IMR-90 (cell line): Measurements from ENCODE around the gene TXNDC8. TPM values are rescaled to one million over a fixed set of nuclear protein-coding genes. Genes with fewer than 3 reads are reported as not detected.

Source experiments
- ATAC-seq: fragments of 200-7000 bp; cut with Tn5 transposase; 2 replicates; pipeline ENCODE4 v1.9.1; 2020; ENCODE audit warnings: low read depth, mild to moderate bottlenecking, moderate library complexity
- BruUV-seq: library from RNA; stranded (reverse); fragments of 400-500 nt; replicated peaks from 2 replicates; lab custom pipeline; 2021; lab: Mats Ljungman, UMichigan
- CTCF ChIA-PET: fragments of 300-600 bp; formaldehyde crosslinking; extraction: SDS; loops from one replicate; lab custom pipeline; 2021; ENCODE audit warnings: antibody characterized with exemption; lab: Yijun Ruan, JAX
- POLR2A ChIA-PET: fragments of 300-600 bp; sonication (Branson Sonifier 250); formaldehyde crosslinking; loops from one replicate; lab custom pipeline; 2022; ENCODE audit warnings: antibody characterized with exemption; ENCODE audit not compliant: unreplicated experiment; lab: Charles Lee
- DNase-seq: peaks from one replicate; pipeline ENCODE4 v3.0.0; 2013
- H2AFZ ChIP-seq: replicated peaks from 2 replicates; pipeline ENCODE3; 2013; ENCODE audit warnings: low read length, mild to moderate bottlenecking; ENCODE audit not compliant: poor library complexity
- H2AK5ac ChIP-seq: 2 replicates; pipeline ENCODE4 v1.6.1; 2013; ENCODE audit warnings: low read depth, low read length, inconsistent platforms
- H2AK9ac ChIP-seq: replicated peaks from 2 replicates; pipeline ENCODE3; 2013; ENCODE audit warnings: mild to moderate bottlenecking, low read depth, low read length, moderate library complexity; ENCODE audit not compliant: poor library complexity
- H2BK120ac ChIP-seq: 2 replicates; pipeline ENCODE4 v1.6.1; 2013; ENCODE audit warnings: low read depth, low read length, inconsistent platforms
- H2BK15ac ChIP-seq: 3 replicates; pipeline ENCODE4 v1.6.1; 2013; ENCODE audit warnings: low read depth, low read length, inconsistent platforms
- H2BK20ac ChIP-seq: 2 replicates; pipeline ENCODE4 v1.6.1; 2013; ENCODE audit warnings: low read depth, mild to moderate bottlenecking, inconsistent platforms, low read length, moderate library complexity
- H2BK5ac ChIP-seq: 2 replicates; pipeline ENCODE4 v1.6.1; 2013; ENCODE audit warnings: mild to moderate bottlenecking, low read depth, low read length, inconsistent platforms; ENCODE audit not compliant: poor library complexity, severe bottlenecking
- H3K14ac ChIP-seq: replicated peaks from 2 replicates; pipeline ENCODE4 v1.6.1; 2013; ENCODE audit warnings: low read depth, low read length, inconsistent platforms
- H3K18ac ChIP-seq: 2 replicates; pipeline ENCODE4 v1.6.1; 2013; ENCODE audit warnings: low read depth, low read length, control low read depth
- H3K23ac ChIP-seq: 2 replicates; pipeline ENCODE4 v1.6.1; 2013; ENCODE audit warnings: low read depth, low read length, inconsistent platforms
- H3K27ac ChIP-seq: 2 replicates; pipeline ENCODE4 v1.5.1; 2013; ENCODE audit warnings: mild to moderate bottlenecking, control low read depth, low read length; ENCODE audit not compliant: insufficient read depth
- H3K27me3 ChIP-seq: 2 replicates; pipeline ENCODE4 v1.6.1; 2013; ENCODE audit warnings: low read length; ENCODE audit not compliant: control insufficient read depth, insufficient read depth
- H3K36me3 ChIP-seq: 2 replicates; pipeline ENCODE4 v1.6.1; 2013; ENCODE audit warnings: low read length, mixed read lengths; ENCODE audit not compliant: control insufficient read depth, insufficient read depth
- H3K4ac ChIP-seq: 2 replicates; pipeline ENCODE4 v1.6.1; 2013; ENCODE audit warnings: low read depth, low read length, inconsistent platforms
- H3K4me1 ChIP-seq: 2 replicates; pipeline ENCODE4 v1.6.1; 2013; ENCODE audit warnings: low read length, mixed read lengths; ENCODE audit not compliant: control insufficient read depth, insufficient read depth
- H3K4me2 ChIP-seq: 2 replicates; pipeline ENCODE4 v1.6.1; 2013; ENCODE audit warnings: low read depth, mild to moderate bottlenecking, control low read depth, low read length, moderate library complexity
- H3K4me3 ChIP-seq: 2 replicates; pipeline ENCODE4 v1.5.1; 2013; ENCODE audit warnings: low read depth, mild to moderate bottlenecking, control low read depth, low read length, moderate library complexity; ENCODE audit not compliant: insufficient read depth
- H3K56ac ChIP-seq: 2 replicates; pipeline ENCODE4 v1.6.1; 2013; ENCODE audit warnings: low read length, inconsistent platforms; ENCODE audit not compliant: insufficient read depth; ENCODE audit errors: extremely low read depth
- H3K79me1 ChIP-seq, 2 experiments: 2 replicates each; pipeline ENCODE4 v1.6.1; 2013; ENCODE audit warnings: low read length in 2 of 2, inconsistent platforms in 1 of 2, low read depth in 1 of 2
- H3K9ac ChIP-seq: 2 replicates; pipeline ENCODE4 v1.6.1; 2013; ENCODE audit warnings: low read depth, low read length, control low read depth
- H3K9me1 ChIP-seq: 2 replicates; pipeline ENCODE4 v1.6.1; 2013; ENCODE audit warnings: low read length, inconsistent platforms; ENCODE audit not compliant: insufficient read depth
- H3K9me3 ChIP-seq: 2 replicates; pipeline ENCODE4 v1.6.1; 2013; ENCODE audit warnings: low read length; ENCODE audit not compliant: control insufficient read depth, insufficient read depth
- H4K20me1 ChIP-seq: 2 replicates; pipeline ENCODE4 v1.6.1; 2013; ENCODE audit warnings: low read length, inconsistent platforms; ENCODE audit not compliant: insufficient read depth
- H4K5ac ChIP-seq: 2 replicates; pipeline ENCODE4 v1.6.1; 2013; ENCODE audit warnings: mild to moderate bottlenecking, low read depth, low read length, control low read depth
- H4K8ac ChIP-seq, 2 experiments: 2 replicates each; pipeline ENCODE4 v1.6.1; 2013; ENCODE audit warnings: low read depth in 2 of 2, low read length in 2 of 2, control low read depth in 1 of 2, inconsistent platforms in 1 of 2
- H4K91ac ChIP-seq: 2 replicates; pipeline ENCODE4 v1.6.1; 2013; ENCODE audit warnings: low read depth, low read length, inconsistent platforms; ENCODE audit not compliant: insufficient read depth
- BHLHE40 ChIP-seq: fragments of 150-350 bp; IDR thresholded peaks from 2 replicates; pipeline ENCODE4 v1.6.1; 2016; ENCODE audit warnings: mild to moderate bottlenecking, low read depth, low read length
- CEBPB ChIP-seq: IDR thresholded peaks from 2 replicates; pipeline ENCODE4 v1.6.1; 2012; ENCODE audit warnings: low read depth, low read length, improper control_type of control experiment
- CHD1 ChIP-seq: IDR thresholded peaks from 2 replicates; pipeline ENCODE4 v1.6.1; 2012; ENCODE audit warnings: low read depth, low read length, improper control_type of control experiment
- CTCF ChIP-seq: conservative IDR thresholded peaks from 2 replicates; pipeline ENCODE4 v1.5.1; 2012; ENCODE audit warnings: mild to moderate bottlenecking, low read depth, low read length, improper control_type of control experiment
- FOS ChIP-seq: fragments of 150-350 bp; IDR thresholded peaks from 2 replicates; pipeline ENCODE4 v1.6.1; 2016; ENCODE audit warnings: low read depth, low read length
- MAFK ChIP-seq: IDR thresholded peaks from 2 replicates; pipeline ENCODE4 v1.6.1; 2012; ENCODE audit warnings: low read depth, low read length, improper control_type of control experiment
- MAZ ChIP-seq: IDR thresholded peaks from 2 replicates; pipeline ENCODE4 v1.6.1; 2012; ENCODE audit warnings: low read depth, mild to moderate bottlenecking, low read length, improper control_type of control experiment, moderate library complexity, borderline replicate concordance
- MXI1 ChIP-seq: IDR thresholded peaks from 2 replicates; pipeline ENCODE4 v1.6.1; 2012; ENCODE audit warnings: low read depth, mild to moderate bottlenecking, low read length, moderate library complexity, borderline replicate concordance
- NFE2L2 ChIP-seq: fragments of 150-350 bp; IDR thresholded peaks from 2 replicates; pipeline ENCODE4 v1.6.1; 2016; ENCODE audit warnings: low read depth, mild to moderate bottlenecking, low read length
- POLR2A ChIP-seq: IDR thresholded peaks from 2 replicates; pipeline ENCODE4 v1.6.1; 2012; ENCODE audit warnings: mild to moderate bottlenecking, low read depth, low read length
- RAD21 ChIP-seq: IDR thresholded peaks from 2 replicates; pipeline ENCODE4 v1.6.1; 2012; ENCODE audit warnings: low read length, improper control_type of control experiment
- RCOR1 ChIP-seq: IDR thresholded peaks from 2 replicates; pipeline ENCODE4 v1.6.1; 2012; ENCODE audit warnings: mild to moderate bottlenecking, low read length, improper control_type of control experiment; ENCODE audit not compliant: insufficient replicate concordance
- RFX5 ChIP-seq: IDR thresholded peaks from 2 replicates; pipeline ENCODE4 v1.8.0; 2012; ENCODE audit warnings: low read depth, mild to moderate bottlenecking, low read length, moderate library complexity
- SMC3 ChIP-seq: fragments of 150-350 bp; IDR thresholded peaks from 2 replicates; pipeline ENCODE4 v1.6.1; 2016; ENCODE audit warnings: low read depth, mild to moderate bottlenecking, antibody characterized with exemption, low read length, moderate library complexity
- USF2 ChIP-seq: fragments of 150-350 bp; IDR thresholded peaks from 2 replicates; pipeline ENCODE4 v1.6.1; 2017; ENCODE audit warnings: mild to moderate bottlenecking, antibody characterized with exemption, low read length, low read depth
- WGBS, 2 experiments: methylation state at CpG; one replicate each; pipeline versions ENCODE4 v1.1.5 to v1.1.7; 2013; ENCODE audit warnings: missing lambda C conversion rate in 2 of 2; ENCODE audit not compliant: insufficient read length in 1 of 2; ENCODE audit errors: extremely low coverage in 2 of 2; 5-methylcytosine and 5-hydroxymethylcytosine counted together
- dilution Hi-C: fragments of 300-500 bp; cut with HindIII; formaldehyde crosslinking; loops from one replicate; pipeline ENCODE4 v1.14.3; 2018; ENCODE audit warnings: low sequenced_read_pairs; ENCODE audit not compliant: unreplicated experiment
- in situ Hi-C: fragments of 300-500 bp; cut with MboI; formaldehyde crosslinking; loops from 3 replicates; pipeline ENCODE4 v1.14.3; 2019; ENCODE audit warnings: low sequenced_read_pairs, inconsistent platforms, mixed read lengths
- intact Hi-C: fragments of 100-400 bp; cut with micrococcal nuclease; formaldehyde crosslinking; loops from 2 replicates; pipeline ENCODE4 v1.10.0; 2022
- polyA plus RNA-seq, 3 experiments: library from polyadenylated mRNA; depleted of rRNA; stranded (reverse); fragments of >200 nt; gene quantifications; 2 replicates each; pipeline ENCODE4 v1.2.3, GENCODE V29; 2012; ENCODE audit warnings: low replicate concordance in 1 of 3
- total RNA-seq: library from RNA; depleted of rRNA; stranded (reverse); fragments of >200 nt; gene quantifications from 2 replicates; pipeline ENCODE4 v1.2.3, GENCODE V29; 2012
- TF ChIP-seq, protein P1 (sequence below): fragments of 150-350 bp; IDR thresholded peaks from 2 replicates; pipeline ENCODE4 v1.6.1; 2016; ENCODE audit warnings: low read depth, mild to moderate bottlenecking, low read length, moderate library complexity, borderline replicate concordance

TXNDC8 gene
- total and polyA plus RNA-seq, 2 of the 4 experiments (the other 2 are of a cell fraction) = not detected

- Histone ChIP-seq H3K27ac (no peak overlapping the region), H3K4ac (no peak overlapping the region), H3K14ac (no peak overlapping the region), H3K4me1 (no peaks in the 10 kb centered on the region), H2AK5ac (no peak overlapping the region), H4K20me1 (no peaks in the 10 kb centered on the region), H2AFZ (no peak overlapping the region), H2BK20ac (no peak overlapping the region), H3K9me1 (no peaks in the 10 kb centered on the region), H3K56ac (no peak overlapping the region), H4K8ac (no peak overlapping the region), H2BK15ac (no peak overlapping the region), H3K18ac (no peak overlapping the region), H2BK120ac (no peak overlapping the region), H3K23ac (no peak overlapping the region), H4K91ac (no peak overlapping the region), H3K9me3 (no peaks in the 10 kb centered on the region), H3K36me3 (peaks cover 7% of the 10 kb centered on the region), H4K5ac (no peak overlapping the region), H2AK9ac (no peak overlapping the region), H2BK5ac (no peak overlapping the region), H3K27me3 (no peaks in the 10 kb centered on the region), H3K9ac (no peak overlapping the region), H3K4me2 (no peak overlapping the region), H3K79me1 (no peaks in the 10 kb centered on the region), H3K4me3 (no peak overlapping the region)
- DNase-seq (no peak), ATAC-seq (no peak)
- no TSS peak for BruUV-seq
- TF ChIP-seq BHLHE40 (no peak), SMC3 (no peak), MAFK (no peak), RFX5 (no peak), MXI1 (no peak), NFE2L2 (no peak), FOS (no peak), RCOR1 (no peak), MAZ (no peak), CTCF (no peak), CEBPB (no peak), RAD21 (no peak), CHD1 (no peak), USF2 (no peak), POLR2A (no peak)
- TF ChIP-seq, protein P1, sequence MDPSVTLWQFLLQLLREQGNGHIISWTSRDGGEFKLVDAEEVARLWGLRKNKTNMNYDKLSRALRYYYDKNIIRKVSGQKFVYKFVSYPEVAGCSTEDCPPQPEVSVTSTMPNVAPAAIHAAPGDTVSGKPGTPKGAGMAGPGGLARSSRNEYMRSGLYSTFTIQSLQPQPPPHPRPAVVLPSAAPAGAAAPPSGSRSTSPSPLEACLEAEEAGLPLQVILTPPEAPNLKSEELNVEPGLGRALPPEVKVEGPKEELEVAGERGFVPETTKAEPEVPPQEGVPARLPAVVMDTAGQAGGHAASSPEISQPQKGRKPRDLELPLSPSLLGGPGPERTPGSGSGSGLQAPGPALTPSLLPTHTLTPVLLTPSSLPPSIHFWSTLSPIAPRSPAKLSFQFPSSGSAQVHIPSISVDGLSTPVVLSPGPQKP = no peak
- dilution Hi-C loops (no loop called here), in situ Hi-C loops (no loop called here), intact Hi-C loops (no loop called here)
- CTCF ChIA-PET = no interaction called here
- POLR2A ChIA-PET = no interaction called here
- no CpG with 5 or more reads among the region's 2 CpGs for WGBS, 2 experiments
Observed at GRCh38 chr9:110364451-110364850, 26.8 kb upstream of the TXNDC8 start.
